Activated naive CD4-positive, alpha-beta T cell (primary cell): ENCODE results near the gene SPATA6L.

Experiments used
- DNase-seq, 4 experiments: peaks; one replicate each; lab custom pipeline; 2025; lab: John Stamatoyannopoulos, UW

Gene SPATA6L

DNA sequence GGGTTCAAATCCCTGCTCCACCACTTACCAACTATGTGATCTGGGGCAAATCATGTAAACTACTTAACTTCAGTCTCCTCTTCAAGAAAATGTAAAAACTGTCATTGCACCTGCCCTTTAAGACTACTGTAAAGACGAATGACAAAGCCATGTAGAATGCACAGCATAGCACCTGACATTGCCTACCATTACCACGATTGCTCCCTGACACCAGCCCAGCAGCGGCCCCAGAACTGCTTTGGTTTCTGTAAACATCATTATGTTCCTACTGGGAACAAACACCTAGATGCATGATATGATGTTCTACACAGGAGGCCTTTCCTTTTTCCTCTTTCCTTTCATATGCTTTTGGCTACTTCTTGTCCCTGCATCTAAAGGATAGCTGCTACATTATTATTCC is 27.3 kb downstream of the SPATA6L start:
- DNase-seq = no peak

GRCh38 chr9:4630836-4631235 is 35.4 kb downstream of the SPATA6L start:
- no peak for DNase-seq

- no peak for DNase-seq
These were observed 44.3 kb downstream of the SPATA6L start for GRCh38 chr9:4622016-4622415.

DNA sequence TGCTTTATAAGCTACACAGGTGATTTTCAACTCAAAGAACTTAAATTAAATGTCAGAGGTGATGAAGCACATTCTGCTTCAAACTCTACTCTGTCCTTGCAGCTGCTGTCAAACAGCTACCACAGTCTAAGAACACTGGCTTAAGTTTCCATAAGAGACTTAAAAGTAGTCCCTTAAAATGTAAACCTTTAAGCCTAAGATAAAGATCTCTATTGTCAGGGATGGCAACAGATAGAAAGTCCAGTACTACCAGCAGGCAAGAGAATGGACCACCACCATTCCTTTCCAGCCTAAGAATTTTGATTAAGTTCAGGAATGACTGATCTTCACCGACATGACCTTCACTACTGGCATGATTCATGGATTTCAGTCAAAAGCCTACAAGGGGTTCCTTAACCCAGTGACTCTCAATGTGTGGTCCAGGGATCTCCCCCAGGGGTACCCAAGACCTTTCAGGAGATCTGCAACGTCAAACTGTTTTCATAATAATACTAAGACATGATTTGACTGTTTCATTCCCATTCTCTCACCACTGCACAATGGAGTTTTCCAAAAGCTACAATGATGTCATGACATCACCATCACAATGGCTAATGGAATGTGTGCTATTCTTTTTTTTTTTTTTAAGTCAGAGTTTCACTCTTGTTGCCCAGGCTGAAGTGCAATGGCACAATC is 45.3 kb downstream of the SPATA6L start:
- DNase-seq = no peak

DNA sequence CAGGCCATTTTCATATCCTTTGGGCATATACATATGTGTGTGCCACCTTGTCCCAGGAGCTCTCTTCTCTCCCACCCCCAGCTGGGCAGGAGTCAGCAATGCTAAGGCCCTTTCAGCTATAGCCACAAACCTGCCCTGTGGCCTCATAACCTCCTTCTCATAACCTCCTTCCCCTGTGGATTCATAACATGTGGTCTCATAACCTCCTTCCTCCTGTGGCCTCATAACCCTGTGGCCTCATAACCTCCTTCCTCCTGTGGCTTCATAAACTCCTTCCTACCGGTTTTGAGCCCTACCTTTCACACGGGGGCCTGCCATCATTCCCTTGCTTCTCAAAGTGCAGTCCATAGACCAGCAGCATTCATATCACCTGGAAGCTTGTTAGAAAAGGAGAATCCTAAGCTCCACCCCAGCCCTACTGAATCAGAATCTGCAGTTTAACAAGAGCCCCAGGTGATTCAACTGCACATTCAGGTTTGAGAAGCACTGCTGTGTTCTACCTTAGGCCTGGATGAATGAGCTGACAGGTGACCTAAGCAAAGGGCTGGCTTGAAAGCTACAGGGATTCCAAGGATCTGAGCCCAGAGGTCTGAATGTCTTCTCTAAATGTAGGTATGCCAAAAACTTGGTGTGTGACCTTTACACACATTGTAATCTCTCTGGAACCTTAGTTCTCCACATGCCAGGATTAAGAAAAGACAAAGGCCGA is 46.1 kb downstream of the SPATA6L start:
- no peak for DNase-seq

GRCh38 chr9:4618700-4619099 is 47.6 kb downstream of the SPATA6L start:
- DNase-seq = no peak

- DNase-seq = no peak
These were observed 48.5 kb downstream of the SPATA6L start for GRCh38 chr9:4617752-4618151.

DNA sequence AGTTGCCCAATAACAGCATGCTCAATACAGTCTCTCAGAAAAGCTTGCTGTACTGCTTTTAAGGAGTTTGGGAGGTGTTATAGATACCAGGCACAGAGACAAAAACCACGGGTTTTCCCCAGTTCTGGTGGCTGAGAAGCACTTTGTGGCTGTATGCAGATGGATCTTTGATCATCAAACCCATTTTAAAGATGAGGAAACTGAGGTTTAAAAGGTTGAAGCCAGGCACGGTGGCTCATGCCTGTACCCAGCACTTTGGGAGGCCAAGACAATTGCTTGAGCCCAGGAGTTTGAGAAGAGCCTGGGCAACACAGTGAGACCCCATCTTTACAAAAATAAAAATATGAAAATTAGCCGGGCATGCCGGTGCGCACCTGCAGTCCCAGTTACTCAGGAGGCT is 50.5 kb downstream of the SPATA6L start:
- DNase-seq = no peak

DNA sequence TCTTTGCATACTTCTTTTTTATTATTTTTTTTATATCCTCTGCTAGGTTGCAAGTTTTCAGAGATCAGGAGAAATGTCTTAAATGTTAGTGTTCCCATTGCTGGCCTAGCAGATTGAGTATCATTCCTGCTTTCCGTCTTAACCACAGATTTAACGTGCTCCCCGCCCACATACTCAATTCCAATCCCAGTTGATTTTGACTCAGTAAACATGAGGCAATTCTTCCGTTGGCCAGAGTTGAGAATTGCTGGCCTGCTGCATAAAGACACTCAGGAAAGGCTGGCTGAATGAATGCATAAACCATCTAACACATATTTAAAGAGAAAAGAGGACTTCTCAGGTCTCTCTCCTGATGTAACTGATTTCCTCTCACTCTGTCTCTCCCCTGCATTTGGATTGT is 51.0 kb downstream of the SPATA6L start:
- DNase-seq = no peak

GRCh38 chr9:4614627-4615026 is 51.7 kb downstream of the SPATA6L start:
- DNase-seq = no peak

- DNase-seq = peak in 1 of 4 experiments; percentile 43
These were observed 60.2 kb downstream of the SPATA6L start for GRCh38 chr9:4606033-4606432.

DNA sequence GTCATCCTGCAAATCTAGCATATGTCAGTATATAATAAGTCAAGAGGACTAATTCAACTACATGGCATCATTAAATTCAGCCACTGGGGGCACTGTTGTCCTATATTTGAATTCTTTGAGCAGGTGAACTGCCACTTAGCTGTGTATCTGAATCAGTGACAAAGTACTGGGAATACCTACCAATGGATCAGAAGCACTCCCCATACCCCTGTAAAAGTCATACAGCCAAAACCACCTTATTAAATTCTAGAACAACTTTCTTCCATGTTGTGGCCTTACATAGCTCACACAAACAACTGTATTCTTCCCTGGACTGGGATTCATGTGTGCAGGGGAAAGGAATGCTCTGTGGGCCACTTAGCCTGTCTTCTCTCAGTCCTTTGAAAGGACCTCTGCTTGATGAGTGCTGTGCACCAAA is 61.6 kb downstream of the SPATA6L start:
- peak in 2 of 4 experiments; percentile 21 to 25 for DNase-seq

GRCh38 chr9:4603830-4604229 is 62.5 kb downstream of the SPATA6L start:
- no peak for DNase-seq

DNA sequence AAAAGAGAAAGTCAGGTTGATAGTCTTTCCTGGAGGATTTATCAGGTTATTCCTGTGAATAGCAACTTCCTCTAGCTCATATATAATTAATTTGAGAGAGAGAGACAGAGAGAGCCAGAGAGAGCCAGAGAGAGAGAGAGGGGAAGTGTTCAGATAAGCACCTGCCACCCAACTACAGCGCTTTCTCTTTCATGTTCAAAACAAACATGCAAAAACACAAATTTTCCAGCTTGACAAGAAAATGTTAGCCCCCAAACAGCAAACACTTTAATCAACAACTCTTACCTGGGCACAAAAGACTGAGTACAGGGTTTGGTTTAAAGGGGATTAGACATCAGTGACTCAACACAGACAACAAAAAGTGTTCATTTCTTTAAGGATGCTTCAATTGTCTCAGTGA is 65.9 kb downstream of the SPATA6L start:
- no peak for DNase-seq

- peak in 2 of 4 experiments; percentile 18 to 56 for DNase-seq
These were observed 69.9 kb downstream of the SPATA6L start for GRCh38 chr9:4596165-4596922.

GRCh38 chr9:4594994-4595393 is 71.3 kb downstream of the SPATA6L start:
- DNase-seq = no peak

- DNase-seq = no peak
These were observed 71.7 kb downstream of the SPATA6L start for GRCh38 chr9:4594545-4594944.

DNA sequence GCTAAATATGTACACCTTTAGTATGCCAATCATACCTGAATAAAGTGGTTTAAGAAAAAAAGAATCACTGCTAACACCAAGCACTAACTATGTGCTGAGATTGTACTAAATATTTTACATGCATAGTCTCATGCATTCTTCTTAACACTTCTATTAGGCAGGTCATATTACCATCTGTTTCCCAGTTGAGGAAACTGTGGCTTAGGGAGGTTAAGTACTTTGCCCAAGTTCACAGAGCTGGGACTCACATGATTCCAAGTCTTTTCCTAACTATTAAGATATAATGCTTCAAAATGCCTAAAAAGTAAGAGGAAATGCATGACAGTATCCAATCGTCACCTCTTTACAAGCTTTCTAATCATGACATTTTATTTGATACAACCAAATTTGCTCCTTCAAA is 73.4 kb downstream of the SPATA6L start:
- no peak for DNase-seq

DNA sequence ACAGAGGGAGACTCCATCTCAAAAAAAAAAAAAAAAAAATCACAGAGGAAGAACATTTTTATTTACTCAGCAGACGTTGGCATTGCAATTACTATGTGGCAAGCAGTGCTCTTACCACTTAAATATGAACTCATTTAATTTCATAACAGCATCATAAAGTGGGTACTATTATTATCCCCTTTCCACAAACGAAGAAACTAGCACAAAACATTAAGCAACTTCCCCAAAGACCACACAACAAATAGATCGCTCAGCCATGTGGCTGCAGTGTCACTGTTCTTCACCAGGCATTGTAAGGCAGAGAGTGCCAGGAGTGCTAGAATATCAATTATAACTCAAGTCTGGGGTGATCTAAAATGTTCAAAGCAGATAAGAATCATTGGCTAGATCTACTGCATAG is 74.0 kb downstream of the SPATA6L start:
- no peak for DNase-seq

GRCh38 chr9:4591123-4591500 is 75.2 kb downstream of the SPATA6L start:
- DNase-seq = no peak

- DNase-seq = no peak
These were observed 75.7 kb downstream of the SPATA6L start for GRCh38 chr9:4590430-4591122.

- DNase-seq = no peak
These were observed 77.6 kb downstream of the SPATA6L start for GRCh38 chr9:4588721-4589120.
